Activated T-cell treated with anti-CD3 and anti-CD28 coated beads, Interleukin-2, amount 50 U/mL, for 72 hours (primary cell): ENCODE data around the gene GGPS1. TPM values are rescaled to one million over a fixed set of nuclear protein-coding genes. Genes with fewer than 3 reads are reported as not detected.
A peak's percentile ranks its signal among the peaks of the same experiment; 100 is the strongest.
"Not testable (repeated sequence)": the region's sequence is repeated elsewhere in the genome, so short reads cannot be mapped to it uniquely, and the experiment has no call there.

Experiments used
- ATAC-seq, 2 donors: fragments of 150-1000 bp; cut with Tn5 transposase; replicated peaks in 1 of 2; 2 replicates each; pipeline ENCODE4 v1.10.0; 2021; ENCODE audit warnings: moderate library complexity in 2 of 2, mild to moderate bottlenecking in 1 of 2
- DNase-seq, 2 donors: peaks; one replicate each; pipeline ENCODE4 v3.0.0; 2021 to 2022; ENCODE audit warnings: mixed read lengths in 1 of 2
- H3K27ac Mint-ChIP-seq: one replicate; pipeline ENCODE4 v1.8.0; 2022; ENCODE audit warnings: mild to moderate bottlenecking, moderate library complexity, mixed read lengths
- H3K27me3 Mint-ChIP-seq: one replicate; pipeline ENCODE4 v1.8.0; 2022; ENCODE audit warnings: low read depth, mixed read lengths
- H3K36me3 Mint-ChIP-seq, 2 donors: one replicate each; pipeline ENCODE4 v1.8.0; 2022; ENCODE audit warnings: mixed read lengths in 2 of 2, mild to moderate bottlenecking in 1 of 2; ENCODE audit not compliant: insufficient read depth in 2 of 2
- H3K4me1 Mint-ChIP-seq: one replicate; pipeline ENCODE4 v1.8.0; 2022; ENCODE audit warnings: low read depth, mixed read lengths
- H3K4me3 Mint-ChIP-seq, 2 donors: one replicate each; pipeline ENCODE4 v1.8.0; 2022; ENCODE audit warnings: mild to moderate bottlenecking in 2 of 2, mixed read lengths in 2 of 2, moderate library complexity in 2 of 2
- H3K9me3 Mint-ChIP-seq, 2 donors: one replicate each; pipeline ENCODE4 v1.8.0; 2022; ENCODE audit warnings: mixed read lengths in 2 of 2
- total RNA-seq, 2 donors: library from RNA; stranded (reverse); gene quantifications; one replicate each; pipeline ENCODE4 v1.2.3, GENCODE V29; 2022

GGPS1 gene
- total RNA-seq, 2 donors from 2014 or later, result 57.2 to 60.4 TPM

DNA sequence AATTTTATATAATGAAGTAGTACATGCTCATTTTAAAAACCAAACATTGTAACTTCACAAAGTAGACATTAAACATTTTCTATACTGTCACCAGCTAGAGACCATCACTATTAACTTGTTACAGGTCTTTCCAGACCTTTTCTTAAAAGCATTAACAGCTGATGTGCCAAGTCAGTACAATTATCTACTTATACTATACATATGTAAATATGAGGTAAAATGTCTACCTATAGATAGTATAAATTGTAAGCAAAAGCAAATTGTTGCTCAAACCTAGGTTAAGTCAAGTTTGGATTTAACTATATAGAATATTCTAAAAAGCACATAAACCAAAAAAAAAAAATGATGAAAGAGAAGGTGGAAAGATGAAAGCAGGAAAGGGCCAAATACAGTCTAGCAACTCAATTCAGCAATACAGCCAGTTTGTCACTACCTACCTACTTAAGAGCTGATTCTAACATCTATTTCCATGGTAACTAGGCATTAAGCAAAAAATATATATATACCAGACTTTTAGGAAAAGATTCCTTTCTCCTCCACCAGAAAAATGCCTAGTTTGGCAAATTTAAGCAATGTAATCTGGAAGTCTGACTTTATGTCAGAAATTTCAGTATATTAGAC lies 34.9 kb upstream of the GGPS1 start:
- no peak for ATAC-seq
- Mint-ChIP-seq H3K9me3 (no peaks in the 10 kb centered on the region), H3K4me3 (no peak overlapping the region), H3K27me3 (no peaks in the 10 kb centered on the region), H3K27ac (peak overlapping the region; percentile 91), H3K36me3 (peaks cover 0 to 11% of the 10 kb centered on the region in 2 donors), H3K4me1 (peaks cover 49% of the 10 kb centered on the region)
- DNase-seq, result no peak

DNA sequence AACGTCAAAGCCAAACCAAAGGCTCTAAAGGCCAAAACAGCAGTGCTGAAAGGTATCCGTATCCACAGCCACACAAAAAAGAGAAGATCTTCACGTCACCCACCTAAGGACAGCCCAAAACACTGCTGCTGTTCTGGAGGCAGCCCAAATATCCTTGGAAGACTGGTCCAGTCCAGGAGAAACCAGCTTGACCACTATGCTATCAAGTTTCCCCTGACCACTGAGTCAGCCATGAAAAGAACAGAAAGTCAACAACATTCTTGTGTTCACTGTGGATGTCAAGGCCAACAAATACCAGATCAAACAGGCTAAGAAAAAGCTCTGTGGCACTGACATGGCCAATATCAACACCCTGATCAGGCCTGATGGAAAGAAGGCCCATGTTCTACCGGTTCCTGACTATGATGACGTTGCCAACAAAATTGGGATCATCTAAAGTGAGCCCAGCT lies 32.4 kb upstream of the GGPS1 start:
- H3K4me3 Mint-ChIP-seq, result no peak overlapping the region
- ATAC-seq (no peak), DNase-seq (no peak)
- no peaks in the 10 kb centered on the region for H3K27me3 Mint-ChIP-seq
- H3K9me3 Mint-ChIP-seq, result no peaks in the 10 kb centered on the region
- H3K36me3 Mint-ChIP-seq, result peaks cover 0 to 11% of the 10 kb centered on the region in 2 donors
- H3K27ac Mint-ChIP-seq, result peak overlapping the region; percentile 72
- peaks cover 59% of the 10 kb centered on the region for H3K4me1 Mint-ChIP-seq

DNA sequence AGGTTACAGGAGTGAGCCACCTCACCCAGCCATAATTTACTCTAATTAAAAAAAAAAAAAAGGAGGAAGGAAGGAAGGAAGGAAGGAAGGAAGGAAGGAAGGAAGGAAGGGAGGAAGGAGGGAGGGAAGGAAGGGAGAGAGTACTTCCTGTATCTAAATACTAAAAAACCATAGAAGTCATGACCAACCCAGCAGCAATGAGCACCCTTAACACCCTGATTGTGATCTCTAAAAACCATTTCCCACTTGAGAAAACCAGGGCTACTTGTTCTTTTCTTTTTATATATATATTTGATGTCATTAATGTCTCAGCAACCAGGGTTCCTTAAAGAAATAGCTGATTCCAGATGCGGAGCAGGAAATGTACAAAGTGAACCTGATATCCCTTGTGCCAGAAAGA lies 31.6 kb upstream of the GGPS1 start:
- peak overlapping the region; percentile 89 for H3K27ac Mint-ChIP-seq
- peaks cover 59% of the 10 kb centered on the region for H3K4me1 Mint-ChIP-seq
- ATAC-seq (no peak), DNase-seq (no peak)
- H3K9me3 Mint-ChIP-seq, result no peaks in the 10 kb centered on the region
- peak overlapping the region; percentile 29 to 94 for H3K4me3 Mint-ChIP-seq
- peaks cover 0 to 11% of the 10 kb centered on the region in 2 donors for H3K36me3 Mint-ChIP-seq
- no peaks in the 10 kb centered on the region for H3K27me3 Mint-ChIP-seq

DNA sequence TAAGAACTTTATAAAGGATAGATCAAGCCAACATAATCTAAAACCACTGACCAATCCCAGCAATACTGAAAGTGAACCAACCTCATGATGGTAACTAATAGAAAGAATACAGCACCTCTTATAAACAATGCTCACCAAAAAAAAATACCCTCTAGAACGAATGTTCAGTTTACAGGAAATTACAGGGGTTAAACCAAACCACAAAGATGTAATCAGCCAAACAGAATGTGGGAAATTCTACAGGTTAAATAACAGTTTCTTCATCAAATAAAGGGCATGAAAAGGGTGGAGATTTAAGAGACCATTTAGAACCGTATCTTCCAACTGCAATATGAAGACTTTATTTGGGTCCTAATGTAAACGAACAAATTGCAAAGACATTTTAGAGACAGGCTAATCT lies 30.8 kb upstream of the GGPS1 start:
- Mint-ChIP-seq H3K4me3 (peak overlapping the region; percentile 81 to 94), H3K36me3 (peaks cover 0 to 11% of the 10 kb centered on the region in 2 donors), H3K27ac (peak overlapping the region; percentile 93), H3K9me3 (no peaks in the 10 kb centered on the region), H3K27me3 (no peaks in the 10 kb centered on the region), H3K4me1 (peaks cover 59% of the 10 kb centered on the region)
- peak in 1 of 2 donors; percentile 22 for DNase-seq
- peak; percentile 84 for ATAC-seq

DNA sequence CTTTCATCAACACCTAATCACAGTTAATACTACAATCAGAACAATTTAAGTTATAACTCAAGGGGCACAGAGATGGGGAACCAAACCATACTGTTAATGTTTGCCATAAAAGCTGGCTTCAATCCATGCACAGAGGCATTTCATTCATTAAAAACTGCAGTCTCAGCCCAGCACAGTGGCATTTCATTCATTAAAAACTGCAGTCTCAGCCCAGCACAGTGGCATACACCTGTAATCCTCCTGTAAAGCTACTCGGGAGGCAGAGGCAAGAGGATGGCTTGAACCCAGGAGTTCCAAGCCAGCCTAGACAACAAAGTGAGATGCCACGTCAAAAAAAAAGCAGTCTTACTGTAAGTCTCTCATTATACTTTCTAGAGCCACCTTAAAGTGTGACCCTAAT lies 29.6 kb upstream of the GGPS1 start:
- peaks cover 71% of the 10 kb centered on the region for H3K4me1 Mint-ChIP-seq
- H3K9me3 Mint-ChIP-seq, result no peaks in the 10 kb centered on the region
- peaks cover 0 to 13% of the 10 kb centered on the region in 2 donors for H3K36me3 Mint-ChIP-seq
- no peak for DNase-seq
- no peaks in the 10 kb centered on the region for H3K27me3 Mint-ChIP-seq
- ATAC-seq, result peak; percentile 30 to 47
- peak overlapping the region; percentile 91 for H3K27ac Mint-ChIP-seq
- H3K4me3 Mint-ChIP-seq, result peak overlapping the region; percentile 13 to 77

DNA sequence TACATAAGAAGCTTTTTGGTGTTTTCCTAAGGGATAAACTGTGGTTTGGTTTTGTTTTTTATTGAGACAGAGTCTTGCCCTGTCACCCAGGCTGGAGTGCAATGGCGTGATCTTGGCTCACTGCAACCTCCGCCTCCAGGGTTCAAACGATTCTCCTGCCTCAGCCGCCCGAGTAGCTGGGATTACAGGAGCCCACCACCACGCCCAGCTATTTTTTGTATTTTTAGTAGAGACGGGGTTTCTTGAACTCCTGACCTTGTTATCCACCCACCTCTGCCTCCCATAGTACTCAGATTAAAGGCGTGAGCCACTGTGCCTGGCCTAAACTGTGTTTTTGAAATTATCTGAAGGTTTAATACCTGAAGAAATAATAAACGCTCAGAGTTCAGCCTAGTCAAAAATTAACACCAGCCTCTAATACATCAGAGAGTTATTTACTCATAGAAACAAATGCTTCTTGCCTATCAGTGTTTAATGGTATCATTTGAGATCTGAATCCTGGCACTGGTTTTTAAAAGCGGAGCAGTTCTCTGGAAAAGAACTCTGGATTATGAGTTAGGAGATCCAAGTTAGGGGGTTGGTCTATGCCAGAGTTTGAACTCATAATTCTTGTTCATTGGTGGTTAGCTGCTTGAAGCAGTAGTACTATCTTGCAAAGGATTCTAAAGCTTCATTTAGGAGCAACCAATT lies 29.1 kb upstream of the GGPS1 start:
- Mint-ChIP-seq H3K9me3 (no peaks in the 10 kb centered on the region), H3K36me3 (peaks cover 0 to 13% of the 10 kb centered on the region in 2 donors), H3K27me3 (no peaks in the 10 kb centered on the region), H3K27ac (peak overlapping the region; percentile 91), H3K4me1 (peaks cover 76% of the 10 kb centered on the region), H3K4me3 (peak overlapping the region; percentile 52 to 77)
- no peak for ATAC-seq
- no peak for DNase-seq

DNA sequence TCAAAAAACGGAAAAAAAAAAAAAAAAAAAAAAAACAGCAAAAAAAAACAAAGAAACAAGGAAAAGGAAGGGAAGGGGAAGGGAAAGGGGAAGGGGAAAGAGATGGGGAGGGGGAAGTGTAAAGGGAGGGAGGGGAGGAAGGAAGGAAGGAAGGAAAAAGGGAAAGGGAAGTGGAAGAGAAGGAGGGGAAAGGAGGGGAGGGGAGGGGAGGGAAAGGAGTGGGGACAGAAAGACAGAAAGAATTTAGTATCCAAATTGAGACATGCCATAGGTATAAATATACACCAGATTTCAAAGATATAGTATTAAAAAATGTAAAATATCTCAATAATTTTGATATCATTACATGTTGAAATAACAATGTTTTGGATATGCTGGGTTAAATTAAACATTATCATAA lies 26.2 kb upstream of the GGPS1 start:
- Mint-ChIP-seq H3K4me3 (no peak overlapping the region), H3K27me3 (no peaks in the 10 kb centered on the region), H3K27ac (peak overlapping the region; percentile 42), H3K4me1 (peaks cover 79% of the 10 kb centered on the region), H3K9me3 (no peaks in the 10 kb centered on the region), H3K36me3 (peaks cover 0 to 7% of the 10 kb centered on the region in 2 donors)
- no peak for DNase-seq
- no peak for ATAC-seq

DNA sequence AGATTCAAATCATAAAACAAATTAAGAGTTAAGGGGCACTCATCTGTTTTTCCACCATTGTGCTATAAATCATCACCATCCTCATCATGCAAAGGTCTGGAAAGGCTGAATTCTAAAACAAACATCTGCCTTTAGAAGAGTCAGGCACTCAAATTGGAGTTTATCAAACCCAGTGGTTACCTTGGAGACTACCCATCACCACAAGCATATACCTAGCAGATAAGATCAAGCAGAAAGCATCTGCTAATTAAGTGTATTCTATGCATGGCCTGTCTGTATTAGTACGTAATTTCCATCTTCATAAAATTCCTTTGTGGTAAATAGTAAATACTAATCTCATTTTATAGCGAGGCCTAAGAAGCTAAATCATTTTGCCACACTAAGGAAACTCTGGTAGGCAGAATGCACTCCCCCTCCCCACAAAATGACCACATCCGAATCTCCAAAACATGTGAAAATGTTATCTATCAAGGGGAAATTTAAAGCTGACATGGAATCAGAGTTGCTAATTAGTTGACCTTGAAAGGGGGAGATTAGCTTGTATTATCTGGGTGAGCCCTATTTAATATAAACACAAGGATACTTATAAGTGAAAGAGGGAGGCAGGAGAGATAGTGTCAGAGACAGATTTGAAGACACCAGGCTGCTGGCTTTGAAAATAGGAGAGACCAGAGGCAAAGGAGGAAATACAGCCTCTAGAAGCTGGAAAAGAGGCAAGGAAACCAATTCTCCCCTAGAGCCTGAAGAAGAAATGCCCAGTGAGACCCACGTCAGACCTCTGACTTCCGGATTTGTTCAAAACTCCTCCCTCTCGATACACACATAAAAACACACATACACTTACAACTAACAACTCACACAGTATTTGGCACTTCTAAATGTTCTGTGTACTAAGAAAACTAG lies 23.6 kb upstream of the GGPS1 start:
- H3K4me1 Mint-ChIP-seq, result peaks cover 65% of the 10 kb centered on the region
- no peaks in the 10 kb centered on the region for H3K27me3 Mint-ChIP-seq
- ATAC-seq (peak; percentile 57 to 68), DNase-seq (no peak)
- H3K27ac Mint-ChIP-seq, result peak overlapping the region; percentile 94
- H3K9me3 Mint-ChIP-seq, result no peaks in the 10 kb centered on the region
- peak overlapping the region; percentile 65 to 73 for H3K4me3 Mint-ChIP-seq
- peaks cover 0 to 2% of the 10 kb centered on the region in 2 donors for H3K36me3 Mint-ChIP-seq

DNA sequence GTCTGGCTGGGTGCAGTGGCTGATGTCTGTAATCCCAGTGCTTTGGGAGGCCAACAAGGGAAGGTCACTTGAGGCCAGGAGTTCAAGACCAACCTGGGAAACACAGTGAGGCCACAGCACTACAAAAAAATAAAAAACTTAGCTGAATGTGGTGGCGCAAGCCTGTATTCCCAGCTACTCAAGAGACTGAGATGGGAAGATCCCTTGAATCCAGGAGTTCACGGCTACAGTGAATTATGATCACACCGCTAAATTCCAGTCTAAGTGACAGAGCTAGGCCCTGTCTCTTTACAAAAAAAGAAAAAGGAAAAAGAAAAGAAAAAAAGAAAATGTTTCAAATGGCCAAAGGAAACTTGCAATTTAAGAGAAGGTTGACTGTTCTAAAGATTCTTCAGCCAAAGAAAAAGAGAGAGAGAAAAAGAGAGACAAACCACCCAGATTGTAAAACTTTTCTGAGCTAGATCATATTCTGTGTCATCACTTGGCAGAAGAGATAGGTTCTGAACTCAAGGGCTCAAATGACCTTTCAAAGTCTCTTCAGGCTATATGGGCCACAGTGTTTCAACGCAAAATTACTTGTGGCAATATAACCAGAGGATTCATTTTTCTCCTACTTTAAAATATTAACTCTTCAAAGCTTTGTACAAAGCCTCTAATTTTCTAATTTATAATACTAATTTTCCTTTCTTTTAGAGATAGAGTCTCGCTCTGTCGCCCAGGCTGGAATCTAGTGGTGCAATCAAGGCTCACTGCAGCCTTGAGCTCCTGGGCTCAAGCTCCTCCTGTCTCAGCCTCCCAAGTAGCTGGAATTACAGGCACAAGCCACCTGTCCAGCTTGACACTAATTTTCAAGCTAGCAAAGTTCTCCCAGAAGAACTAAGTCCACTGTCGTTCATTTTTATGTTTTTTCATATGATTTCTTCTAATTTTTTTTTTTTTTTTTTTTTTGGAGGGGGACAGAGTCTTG lies 20.9 kb upstream of the GGPS1 start:
- Mint-ChIP-seq H3K4me3 (no peak overlapping the region), H3K27ac (peak overlapping the region; percentile 77), H3K9me3 (no peaks in the 10 kb centered on the region), H3K27me3 (no peaks in the 10 kb centered on the region), H3K36me3 (peaks cover 1 to 14% of the 10 kb centered on the region in 2 donors), H3K4me1 (peaks cover 70% of the 10 kb centered on the region)
- no peak for ATAC-seq
- DNase-seq, result no peak

DNA sequence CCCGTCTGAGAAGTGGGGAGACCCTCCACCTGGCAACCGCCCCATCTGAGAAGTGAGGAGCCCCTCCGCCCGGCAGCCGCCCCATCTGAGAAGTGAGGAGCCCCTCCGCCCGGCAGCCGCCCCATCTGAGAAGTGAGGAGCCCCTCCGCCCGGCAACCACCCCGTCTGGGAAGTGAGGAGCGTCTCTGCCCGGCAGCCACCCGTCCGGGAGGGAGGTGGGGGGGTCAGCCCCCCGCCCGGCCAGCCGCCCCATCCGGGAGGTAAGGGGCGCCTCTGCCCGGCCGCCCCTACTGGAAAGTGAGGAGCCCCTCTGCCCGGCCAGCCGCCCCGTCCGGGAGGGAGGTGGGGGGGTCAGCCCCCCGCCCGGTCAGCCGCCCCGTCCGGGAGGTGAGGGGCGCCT lies 19.2 kb upstream of the GGPS1 start:
- Mint-ChIP-seq H3K36me3 (peaks cover 1 to 12% of the 10 kb centered on the region in 2 donors), H3K4me1 (peaks cover 66% of the 10 kb centered on the region)
- H3K9me3 Mint-ChIP-seq, H3K27me3 Mint-ChIP-seq, ATAC-seq, H3K27ac Mint-ChIP-seq, DNase-seq, H3K4me3 Mint-ChIP-seq: not testable (repeated sequence)

DNA sequence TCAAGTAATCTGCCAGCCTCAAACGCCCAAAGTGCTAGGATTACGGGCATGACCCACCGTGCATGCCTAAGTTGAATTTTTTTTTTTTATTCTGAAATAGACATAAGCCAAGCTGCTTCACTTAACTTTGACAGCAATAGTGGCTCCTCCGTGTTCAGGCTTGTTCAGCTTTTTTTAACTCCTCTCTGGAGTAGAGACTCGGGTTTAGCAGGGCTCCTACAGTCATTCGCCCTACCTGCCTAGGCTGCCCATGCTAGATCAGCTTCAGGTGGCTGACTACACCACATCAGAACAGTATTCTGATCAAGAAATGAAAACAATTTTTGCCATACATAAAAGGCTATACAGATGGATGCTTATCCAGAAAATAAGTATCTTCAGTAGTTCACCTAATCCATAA lies 15.1 kb upstream of the GGPS1 start:
- Mint-ChIP-seq H3K27ac (peak overlapping the region; percentile 97), H3K27me3 (no peaks in the 10 kb centered on the region), H3K9me3 (no peaks in the 10 kb centered on the region), H3K36me3 (peaks cover 1 to 12% of the 10 kb centered on the region in 2 donors), H3K4me1 (peaks cover 60% of the 10 kb centered on the region), H3K4me3 (peak overlapping the region; percentile 59 to 89)
- ATAC-seq (peak; percentile 48 to 51), DNase-seq (no peak)
